Brain microvascular endothelial cell (primary cell): ENCODE data around the gene F11.
"Not testable (repeated sequence)": the region's sequence is repeated elsewhere in the genome, so short reads cannot be mapped to it uniquely, and the experiment has no call there.

Experiments
- DNase-seq: peaks from one replicate; pipeline ENCODE4 v3.0.0-alpha.2; 2020
- H3K27ac ChIP-seq: fragments of 250-450 bp; sonication (Bioruptor Pico); 2 replicates; pipeline ENCODE4 v1.5.1; 2020; ENCODE audit warnings: mild to moderate bottlenecking, moderate library complexity
- H3K27me3 ChIP-seq: fragments of 250-450 bp; sonication (Bioruptor Pico); replicated peaks from 2 replicates; pipeline ENCODE4 v1.5.1; 2020; ENCODE audit warnings: mild to moderate bottlenecking
- H3K36me3 ChIP-seq: fragments of 250-450 bp; sonication (Bioruptor Pico); replicated peaks from 2 replicates; pipeline ENCODE4 v1.5.1; 2020; ENCODE audit warnings: mild to moderate bottlenecking
- H3K4me3 ChIP-seq: 2 replicates; pipeline ENCODE4 v1.5.1; 2011; ENCODE audit warnings: low read depth, mild to moderate bottlenecking, control low read depth, low read length, moderate library complexity
- CTCF ChIP-seq: IDR thresholded peaks from 2 replicates; pipeline ENCODE4 v1.5.1; 2011; ENCODE audit warnings: low read depth, mild to moderate bottlenecking, moderate library complexity, low read length, control low read depth, inconsistent platforms; ENCODE audit errors: missing control alignments
- in situ Hi-C: cut with HindIII; loops from 2 replicates; pipeline ENCODE4 v1.10.0; 2017; ENCODE audit warnings: low sequenced_read_pairs, low pct_ligation_motif_present

The F11 gene

GRCh38 chr4:186318481-186318880 is 52.5 kb downstream of the F11 start:
- Histone ChIP-seq H3K36me3 (no peaks in the 10 kb centered on the region), H3K27ac (no peak overlapping the region), H3K4me3 (no peak overlapping the region), H3K27me3 (no peaks in the 10 kb centered on the region)
- DNase-seq: no peak
- TF ChIP-seq CTCF: no peak
- in situ Hi-C loops: no loop called here

GRCh38 chr4:186324660-186325059 is 58.7 kb downstream of the F11 start:
- H3K36me3 ChIP-seq, H3K27me3 ChIP-seq, H3K27ac ChIP-seq, in situ Hi-C loops, DNase-seq, H3K4me3 ChIP-seq: not testable (repeated sequence)

- Histone ChIP-seq H3K36me3 (no peaks in the 10 kb centered on the region), H3K27me3 (no peaks in the 10 kb centered on the region), H3K4me3 (no peak overlapping the region), H3K27ac (no peak overlapping the region)
- no peak for DNase-seq
- in situ Hi-C loops: no loop called here
- TF ChIP-seq CTCF: no peak
Measured at GRCh38 chr4:186326391-186326790, 60.4 kb downstream of the F11 start.

- no peak for DNase-seq
- H3K27me3 ChIP-seq: no peaks in the 10 kb centered on the region
- TF ChIP-seq CTCF: no peak
- no peak overlapping the region for H3K27ac ChIP-seq
- in situ Hi-C loops: no loop called here
- H3K36me3 ChIP-seq: no peaks in the 10 kb centered on the region
- no peak overlapping the region for H3K4me3 ChIP-seq
Measured at GRCh38 chr4:186329372-186329771, 63.4 kb downstream of the F11 start.

GRCh38 chr4:186330368-186330767 is 64.4 kb downstream of the F11 start:
- TF ChIP-seq CTCF: no peak
- Histone ChIP-seq H3K27me3 (no peaks in the 10 kb centered on the region), H3K4me3 (no peak overlapping the region), H3K36me3 (no peaks in the 10 kb centered on the region), H3K27ac (no peak overlapping the region)
- in situ Hi-C loops: no loop called here
- DNase-seq: no peak

GRCh38 chr4:186335793-186336192 is 69.8 kb downstream of the F11 start:
- no peak for TF ChIP-seq CTCF
- DNase-seq: no peak
- in situ Hi-C loops: no loop called here
- Histone ChIP-seq H3K27me3 (no peaks in the 10 kb centered on the region), H3K27ac (no peak overlapping the region), H3K36me3 (no peaks in the 10 kb centered on the region), H3K4me3 (no peak overlapping the region)
